Measurements from ENCODE around the gene GAL3ST3. TPM values are rescaled to one million over a fixed set of nuclear protein-coding genes. Genes with fewer than 3 reads are reported as not detected.

GAL3ST3 gene
- total RNA-seq, 1 donor from 2014 or later: 0.61 TPM

DNA sequence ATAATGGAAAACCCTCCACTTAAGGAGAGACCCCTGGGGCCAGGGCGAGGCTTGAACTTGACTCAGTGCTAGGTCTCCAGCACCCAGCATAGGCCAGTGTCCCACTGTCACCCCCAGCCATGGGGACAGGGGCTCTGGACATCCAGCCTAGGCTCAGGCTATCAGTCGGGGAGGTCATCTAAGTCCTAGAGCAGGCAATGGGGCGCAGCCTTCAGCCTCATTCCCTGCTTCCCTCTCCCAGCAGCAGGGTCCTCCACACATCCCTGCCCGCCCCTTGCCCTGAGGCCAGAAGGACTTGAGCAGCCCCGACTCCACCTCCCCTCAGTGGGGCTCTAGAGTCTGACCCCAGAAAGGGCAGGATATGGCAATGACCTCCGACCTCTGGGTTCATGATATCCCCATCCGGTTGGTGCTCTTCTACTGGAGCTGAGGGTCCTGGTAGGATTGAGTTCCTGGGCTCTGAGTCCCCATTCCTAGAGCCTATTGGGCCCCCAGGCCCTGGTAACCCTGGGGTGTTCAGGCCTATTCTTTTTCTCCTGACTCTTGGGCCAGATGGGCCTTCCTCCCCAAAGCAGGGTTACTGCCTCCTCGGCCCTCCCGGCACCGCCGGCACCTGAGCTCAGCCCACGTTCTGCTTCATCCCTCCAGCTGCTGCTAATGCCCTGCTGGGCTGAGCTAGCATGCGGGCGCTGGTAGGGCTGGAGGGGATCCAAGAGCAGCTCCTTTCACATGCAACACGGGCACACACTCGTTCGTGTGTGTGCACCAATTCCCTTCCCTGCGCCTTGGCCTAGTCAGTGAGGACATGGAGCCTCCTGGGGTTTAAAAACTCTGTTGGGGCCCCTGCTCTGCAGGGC, 32.8 kb downstream of the GAL3ST3 start:
- TF ChIP-seq EZH2 (IDR thresholded peaks at IDR 0.05; ENCODE audit: insufficient read depth, low read length): no peak
- FAIRE-seq (no peak), DNase-seq (ENCODE audit: low read depth) (no peak)
- peaks cover 28% of the 10 kb centered on the region for H3K4me1 ChIP-seq (ENCODE audit: insufficient read depth, low read length)
- H3K4me3 ChIP-seq (ENCODE audit: insufficient read depth, low read depth, low read length): no peak overlapping the region
- no peaks in the 10 kb centered on the region for H3K36me3 ChIP-seq (ENCODE audit: insufficient read depth, low read length)
- H3K27ac ChIP-seq (ENCODE audit: low read depth, low read length): no peak overlapping the region
- H3K79me2 ChIP-seq (ENCODE audit: insufficient read depth, low read length): no peaks in the 10 kb centered on the region
- peaks cover 11% of the 10 kb centered on the region for H3K4me1 Mint-ChIP-seq (ENCODE audit: low read depth, unreplicated experiment)
- no peaks in the 10 kb centered on the region for H3K36me3 Mint-ChIP-seq (ENCODE audit: low read depth, unreplicated experiment)
- H3K4me3 Mint-ChIP-seq (ENCODE audit: unreplicated experiment): no peak overlapping the region
- H4K20me1 ChIP-seq (ENCODE audit: insufficient read depth, low read length): no peaks in the 10 kb centered on the region
- no peak overlapping the region for H3K9ac ChIP-seq (ENCODE audit: low read length)
- no peak overlapping the region for H3K27ac Mint-ChIP-seq (ENCODE audit: unreplicated experiment)
- H3K9me3 Mint-ChIP-seq (ENCODE audit: unreplicated experiment): no peaks in the 10 kb centered on the region
- H3K27me3 ChIP-seq (ENCODE audit: insufficient read depth, low read length): peaks cover 3% of the 10 kb centered on the region
- no peak overlapping the region for H2AFZ ChIP-seq (ENCODE audit: low read depth, low read length)
- H3K27me3 Mint-ChIP-seq (ENCODE audit: low read depth, unreplicated experiment): peaks cover 3% of the 10 kb centered on the region
- H3K4me2 ChIP-seq (ENCODE audit: low read length): peak overlapping the region; percentile 48
- H3K9me3 ChIP-seq (ENCODE audit: insufficient read depth, low read depth, low read length): no peaks in the 10 kb centered on the region

GRCh38 chr11:66015454-66015881, 33.5 kb downstream of the GAL3ST3 start:
- H3K9me3 ChIP-seq (ENCODE audit: insufficient read depth, low read depth, low read length): no peaks in the 10 kb centered on the region
- peak overlapping the region; percentile 12 for H3K9ac ChIP-seq (ENCODE audit: low read length)
- H3K36me3 ChIP-seq (ENCODE audit: insufficient read depth, low read length): no peaks in the 10 kb centered on the region
- TF ChIP-seq CTCF (IDR thresholded peaks at IDR 0.05; ENCODE audit: insufficient read depth, low read depth, low read length) (no peak), EZH2 (IDR thresholded peaks at IDR 0.05; ENCODE audit: insufficient read depth, low read length) (no peak)
- Mint-ChIP-seq H3K36me3 (ENCODE audit: low read depth, unreplicated experiment) (no peaks in the 10 kb centered on the region), H3K4me1 (ENCODE audit: low read depth, unreplicated experiment) (peaks cover 8% of the 10 kb centered on the region), H3K27me3 (ENCODE audit: low read depth, unreplicated experiment) (peaks cover 3% of the 10 kb centered on the region), H3K9me3 (ENCODE audit: unreplicated experiment) (no peaks in the 10 kb centered on the region), H3K27ac (ENCODE audit: unreplicated experiment) (no peak overlapping the region), H3K4me3 (ENCODE audit: unreplicated experiment) (peak overlapping the region; percentile 15)
- no peaks in the 10 kb centered on the region for H3K79me2 ChIP-seq (ENCODE audit: insufficient read depth, low read length)
- H3K4me1 ChIP-seq (ENCODE audit: insufficient read depth, low read length): peaks cover 22% of the 10 kb centered on the region
- H4K20me1 ChIP-seq (ENCODE audit: insufficient read depth, low read length): no peaks in the 10 kb centered on the region
- no peak for FAIRE-seq
- peaks cover 3% of the 10 kb centered on the region for H3K27me3 ChIP-seq (ENCODE audit: insufficient read depth, low read length)
- H3K27ac ChIP-seq (ENCODE audit: low read depth, low read length): no peak overlapping the region
- peak overlapping the region; percentile 48 for H3K4me2 ChIP-seq (ENCODE audit: low read length)
- H2AFZ ChIP-seq (ENCODE audit: low read depth, low read length): peak overlapping the region; percentile 59
- H3K4me3 ChIP-seq (ENCODE audit: insufficient read depth, low read depth, low read length): no peak overlapping the region
- DNase-seq (ENCODE audit: low read depth): peak; percentile 16

DNA sequence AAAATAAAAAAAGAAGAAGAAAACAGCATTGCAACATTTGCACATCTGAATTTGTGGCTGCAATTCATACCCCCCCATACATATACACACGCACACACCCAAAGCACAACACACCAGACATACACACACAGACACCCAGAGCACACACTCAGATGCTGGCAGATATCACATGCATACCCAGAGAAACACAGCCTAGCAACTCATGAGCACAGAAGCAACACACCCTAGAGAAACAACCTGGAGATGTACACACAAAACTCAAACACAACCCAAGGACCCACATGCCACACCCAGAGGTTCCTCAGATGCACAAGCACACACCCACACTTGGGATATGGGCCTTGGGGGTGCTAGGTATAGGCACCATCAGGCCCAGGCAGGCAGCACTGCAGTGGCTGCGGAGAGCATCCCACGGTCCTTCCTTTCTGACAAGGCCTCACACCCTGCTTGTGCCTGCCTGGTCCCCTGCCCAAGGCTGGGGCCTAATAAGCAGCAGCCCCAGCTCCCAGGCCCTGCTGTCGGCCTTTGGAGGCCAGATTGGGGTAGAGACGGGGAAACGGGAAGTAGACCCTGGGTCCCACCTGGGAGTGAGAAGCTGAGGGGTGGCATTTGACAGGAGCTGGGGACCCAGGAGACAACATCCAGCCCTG, 34.0 kb downstream of the GAL3ST3 start:
- peak overlapping the region; percentile 15 for H3K4me3 Mint-ChIP-seq (ENCODE audit: unreplicated experiment)
- H3K4me1 ChIP-seq (ENCODE audit: insufficient read depth, low read length): peaks cover 21% of the 10 kb centered on the region
- H3K4me3 ChIP-seq (ENCODE audit: insufficient read depth, low read depth, low read length): no peak overlapping the region
- no peaks in the 10 kb centered on the region for H3K79me2 ChIP-seq (ENCODE audit: insufficient read depth, low read length)
- H4K20me1 ChIP-seq (ENCODE audit: insufficient read depth, low read length): no peaks in the 10 kb centered on the region
- H3K36me3 ChIP-seq (ENCODE audit: insufficient read depth, low read length): no peaks in the 10 kb centered on the region
- FAIRE-seq: no peak
- DNase-seq (ENCODE audit: low read depth): no peak
- peaks cover 2% of the 10 kb centered on the region for H3K9me3 Mint-ChIP-seq (ENCODE audit: unreplicated experiment)
- H3K36me3 Mint-ChIP-seq (ENCODE audit: low read depth, unreplicated experiment): no peaks in the 10 kb centered on the region
- H3K4me2 ChIP-seq (ENCODE audit: low read length): peak overlapping the region; percentile 48
- H3K9me3 ChIP-seq (ENCODE audit: insufficient read depth, low read depth, low read length): no peaks in the 10 kb centered on the region
- H3K9ac ChIP-seq (ENCODE audit: low read length): peak overlapping the region; percentile 12
- H3K27me3 Mint-ChIP-seq (ENCODE audit: low read depth, unreplicated experiment): peaks cover 3% of the 10 kb centered on the region
- TF ChIP-seq EZH2 (IDR thresholded peaks at IDR 0.05; ENCODE audit: insufficient read depth, low read length): no peak
- TF ChIP-seq CTCF (IDR thresholded peaks at IDR 0.05; ENCODE audit: insufficient read depth, low read depth, low read length): no peak
- peaks cover 8% of the 10 kb centered on the region for H3K4me1 Mint-ChIP-seq (ENCODE audit: low read depth, unreplicated experiment)
- H2AFZ ChIP-seq (ENCODE audit: low read depth, low read length): peak overlapping the region; percentile 59
- no peak overlapping the region for H3K27ac Mint-ChIP-seq (ENCODE audit: unreplicated experiment)
- peaks cover 3% of the 10 kb centered on the region for H3K27me3 ChIP-seq (ENCODE audit: insufficient read depth, low read length)
- no peak overlapping the region for H3K27ac ChIP-seq (ENCODE audit: low read depth, low read length)
